Activated CD8-positive, alpha-beta memory T cell treated with anti-CD3 and anti-CD28 coated beads, Interleukin-2, amount 50 U/mL, for 24 hours (primary cell): Measurements from ENCODE around the gene IMPG1.

Experiments used
- DNase-seq: peaks from one replicate; pipeline ENCODE4 v3.0.0-alpha.2; 2020; ENCODE audit errors: extremely low read depth

IMPG1 gene, protein sequence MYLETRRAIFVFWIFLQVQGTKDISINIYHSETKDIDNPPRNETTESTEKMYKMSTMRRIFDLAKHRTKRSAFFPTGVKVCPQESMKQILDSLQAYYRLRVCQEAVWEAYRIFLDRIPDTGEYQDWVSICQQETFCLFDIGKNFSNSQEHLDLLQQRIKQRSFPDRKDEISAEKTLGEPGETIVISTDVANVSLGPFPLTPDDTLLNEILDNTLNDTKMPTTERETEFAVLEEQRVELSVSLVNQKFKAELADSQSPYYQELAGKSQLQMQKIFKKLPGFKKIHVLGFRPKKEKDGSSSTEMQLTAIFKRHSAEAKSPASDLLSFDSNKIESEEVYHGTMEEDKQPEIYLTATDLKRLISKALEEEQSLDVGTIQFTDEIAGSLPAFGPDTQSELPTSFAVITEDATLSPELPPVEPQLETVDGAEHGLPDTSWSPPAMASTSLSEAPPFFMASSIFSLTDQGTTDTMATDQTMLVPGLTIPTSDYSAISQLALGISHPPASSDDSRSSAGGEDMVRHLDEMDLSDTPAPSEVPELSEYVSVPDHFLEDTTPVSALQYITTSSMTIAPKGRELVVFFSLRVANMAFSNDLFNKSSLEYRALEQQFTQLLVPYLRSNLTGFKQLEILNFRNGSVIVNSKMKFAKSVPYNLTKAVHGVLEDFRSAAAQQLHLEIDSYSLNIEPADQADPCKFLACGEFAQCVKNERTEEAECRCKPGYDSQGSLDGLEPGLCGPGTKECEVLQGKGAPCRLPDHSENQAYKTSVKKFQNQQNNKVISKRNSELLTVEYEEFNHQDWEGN

DNA sequence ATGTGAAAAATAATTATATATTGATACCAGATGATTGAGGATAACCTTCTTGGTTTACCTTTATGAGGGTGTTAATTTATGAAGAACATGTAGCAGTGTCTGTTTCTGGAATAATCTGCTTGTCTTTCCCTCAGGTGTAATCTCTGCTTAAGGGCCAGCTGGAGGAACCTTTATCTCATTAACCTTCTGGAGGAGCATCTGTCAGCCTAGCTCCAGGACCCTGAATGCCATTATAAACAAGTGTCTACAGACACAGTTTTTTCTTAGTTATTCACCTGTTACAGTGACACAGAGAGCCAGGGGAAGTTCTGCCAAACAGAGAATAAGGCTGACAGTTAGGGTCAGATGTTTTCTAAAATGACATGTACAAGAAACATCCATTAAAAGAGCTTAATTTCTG lies at the start of gene IMPG1:
Gene IMPG1, minus strand, starts transcription at position 101 of the 400 bp plus-strand sequence. CDS start 174 bp downstream, outside the sequence.
- DNase-seq = no peak

DNA sequence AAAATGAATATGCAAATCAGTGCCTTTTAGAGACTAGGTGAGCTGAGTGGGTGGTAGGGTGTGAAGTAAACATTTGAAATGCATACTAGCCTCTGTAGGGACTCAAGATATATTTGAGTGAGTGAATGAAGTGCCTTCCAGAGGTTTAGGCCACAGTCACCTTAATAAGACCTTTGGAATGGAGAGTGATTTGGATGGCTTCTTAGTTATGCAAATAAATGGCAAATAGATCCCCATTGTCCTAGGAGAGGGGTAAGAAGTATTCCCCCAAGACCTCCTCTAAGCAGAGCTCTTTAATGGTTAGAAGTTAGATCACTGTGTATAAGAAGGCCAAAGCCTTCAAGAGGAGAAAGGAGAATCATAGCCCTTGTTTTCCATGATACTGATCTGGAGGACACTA lies 47.8 kb upstream of the IMPG1 start:
- DNase-seq = no peak

DNA sequence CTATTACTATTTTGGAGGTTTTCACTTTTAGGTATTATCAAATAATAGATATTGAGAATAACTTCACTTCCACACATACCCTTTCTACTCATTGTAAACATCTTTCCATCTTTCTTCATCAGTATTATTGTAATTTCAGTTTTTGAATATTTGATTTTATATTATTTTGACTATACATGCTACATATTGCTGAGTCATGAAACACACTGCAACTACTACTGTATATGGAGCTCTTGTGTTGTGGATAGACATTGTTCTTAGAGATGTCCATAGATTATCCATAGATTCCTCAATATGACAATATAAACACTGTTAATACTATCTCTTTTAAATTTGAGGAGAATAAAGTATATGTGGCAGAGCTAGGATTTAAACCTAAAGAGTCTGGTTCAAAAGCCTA lies 819 bp upstream of the IMPG1 start:
- DNase-seq = no peak

DNA sequence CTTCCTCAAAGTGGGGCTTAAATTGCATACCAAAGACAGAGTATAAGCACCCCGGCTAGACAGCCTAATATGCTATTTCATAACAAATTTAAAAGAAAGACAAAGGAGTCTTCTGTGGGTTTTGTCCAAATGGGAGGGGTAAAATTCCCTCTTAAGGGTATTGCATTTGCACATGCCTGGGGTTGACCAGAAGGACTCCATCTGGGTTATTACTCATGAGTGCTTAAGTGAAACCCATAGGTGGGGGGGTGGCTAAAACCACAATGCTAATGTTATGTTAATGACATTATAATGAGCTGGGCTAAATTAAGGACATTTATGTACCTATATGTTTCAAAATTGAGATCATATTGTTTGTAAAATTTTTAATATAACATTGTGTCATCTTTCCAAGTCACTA lies 15.0 kb downstream of the IMPG1 start:
- DNase-seq = no peak

DNA sequence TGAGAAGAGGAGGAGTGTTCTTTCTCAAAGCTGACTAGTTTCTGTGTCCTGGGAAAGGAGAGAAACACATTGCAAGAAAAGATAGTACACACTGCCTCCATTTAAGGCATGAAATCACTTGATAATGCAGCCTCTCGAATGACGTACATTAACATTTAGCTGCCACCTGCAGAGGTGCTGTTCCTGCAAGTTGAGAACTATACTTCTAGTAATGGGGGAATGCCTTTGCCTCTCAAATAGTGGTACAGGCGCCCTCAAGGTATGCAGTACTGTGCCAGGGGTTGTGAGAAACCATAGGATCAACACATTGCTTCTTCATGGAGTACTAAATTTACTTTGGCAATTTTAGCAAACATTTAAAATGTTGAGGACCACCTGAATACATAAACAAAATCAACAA lies 20.1 kb downstream of the IMPG1 start:
- no peak for DNase-seq

DNA sequence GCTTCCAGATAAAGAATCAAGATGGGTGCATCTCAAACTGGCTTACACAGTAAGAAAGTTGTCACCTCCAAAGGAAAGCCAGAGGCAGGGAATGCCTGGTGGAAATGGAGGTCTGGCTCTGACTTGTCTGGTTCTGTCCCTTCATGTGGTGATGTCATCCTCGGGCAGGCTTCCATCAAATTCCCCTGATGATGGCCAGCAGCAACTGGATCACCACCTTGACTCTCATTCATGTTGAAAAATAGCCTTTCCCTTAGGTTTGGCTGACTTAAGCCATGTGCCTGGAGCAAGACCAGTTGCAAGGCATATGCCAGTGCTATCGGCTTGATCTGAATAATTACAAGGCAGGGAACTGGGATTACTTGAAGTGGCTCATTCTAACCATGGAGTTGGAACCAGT lies 28.8 kb downstream of the IMPG1 start:
- DNase-seq = no peak

DNA sequence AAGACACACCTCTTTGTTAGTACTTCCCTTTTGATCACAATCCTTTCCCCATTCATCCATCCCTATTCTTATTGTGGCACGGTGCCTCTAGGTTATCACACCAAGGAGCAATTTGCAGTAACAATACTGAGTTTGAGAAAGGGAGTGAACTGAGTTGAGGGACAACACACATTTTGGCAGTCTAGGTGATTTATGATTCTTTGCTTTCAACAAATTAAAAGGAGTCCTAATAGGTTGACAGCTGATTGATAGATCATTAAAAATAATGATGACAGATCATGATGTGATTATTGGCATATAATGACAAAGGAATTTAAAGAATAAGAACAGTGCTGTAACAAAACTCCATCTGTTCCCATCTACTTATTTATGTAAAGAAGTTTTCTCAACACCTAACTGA lies 36.7 kb downstream of the IMPG1 start:
- no peak for DNase-seq

DNA sequence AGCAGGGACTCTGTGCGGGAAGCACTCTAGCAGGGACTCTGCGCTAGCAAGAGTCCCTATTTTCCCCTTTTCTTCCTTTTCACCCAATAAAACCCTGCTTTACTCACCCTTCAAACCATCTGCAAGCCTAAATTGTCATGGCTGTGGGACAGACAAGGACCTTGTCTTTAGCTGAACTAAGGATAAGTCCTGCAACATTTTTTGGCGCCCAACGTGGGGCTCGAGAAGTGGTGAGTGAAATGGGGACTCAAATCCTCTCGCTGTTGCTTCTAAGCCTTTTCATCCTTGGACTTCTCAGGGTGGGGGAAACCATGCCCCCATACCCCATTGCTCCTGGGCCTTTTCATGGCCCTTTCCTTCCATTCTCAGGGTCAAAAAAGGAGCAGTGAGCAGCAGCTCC lies 46.4 kb downstream of the IMPG1 start:
- no peak for DNase-seq

DNA sequence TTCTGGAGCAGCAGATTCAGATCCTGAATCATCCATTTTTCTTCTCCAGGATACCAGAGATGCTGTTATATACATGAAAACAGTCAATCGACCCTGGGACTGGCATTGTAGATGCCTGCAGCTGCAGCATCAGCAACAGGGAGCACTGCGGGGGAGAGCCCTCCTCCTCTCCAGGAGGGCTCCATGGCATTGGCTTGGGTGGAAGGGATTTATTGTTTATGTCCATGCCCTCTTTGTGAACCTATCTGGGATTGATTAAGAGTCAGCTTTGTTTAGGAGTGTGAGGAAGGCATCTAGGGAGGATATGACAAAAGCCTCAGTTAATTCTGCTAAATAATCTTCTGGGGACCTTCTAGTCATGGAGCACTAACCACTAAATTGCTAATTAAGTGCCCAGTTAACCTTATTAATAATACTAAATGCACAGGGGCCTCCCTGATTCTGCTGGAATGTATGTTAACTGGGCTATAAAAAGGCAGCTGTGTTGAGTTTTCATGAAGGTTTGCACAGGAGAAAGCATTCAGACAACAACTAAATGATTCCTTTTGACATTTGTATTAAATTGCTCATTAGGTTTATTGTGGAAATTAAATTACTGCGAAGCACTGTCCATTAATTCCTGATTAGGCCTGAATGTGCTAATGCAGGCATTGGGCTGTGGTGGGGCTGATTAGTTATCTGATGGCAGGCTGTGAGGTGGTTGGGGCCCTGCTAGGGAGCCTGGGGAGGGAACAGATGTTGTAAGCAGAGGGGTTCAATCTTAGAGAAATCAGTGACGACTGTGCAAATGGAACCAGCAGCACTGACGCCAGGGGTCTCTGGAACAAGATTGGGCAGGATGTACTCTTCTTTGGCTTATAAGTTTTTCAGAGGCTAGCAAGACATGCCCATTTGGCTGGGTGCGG lies 57.6 kb downstream of the IMPG1 start:
- no peak for DNase-seq

DNA sequence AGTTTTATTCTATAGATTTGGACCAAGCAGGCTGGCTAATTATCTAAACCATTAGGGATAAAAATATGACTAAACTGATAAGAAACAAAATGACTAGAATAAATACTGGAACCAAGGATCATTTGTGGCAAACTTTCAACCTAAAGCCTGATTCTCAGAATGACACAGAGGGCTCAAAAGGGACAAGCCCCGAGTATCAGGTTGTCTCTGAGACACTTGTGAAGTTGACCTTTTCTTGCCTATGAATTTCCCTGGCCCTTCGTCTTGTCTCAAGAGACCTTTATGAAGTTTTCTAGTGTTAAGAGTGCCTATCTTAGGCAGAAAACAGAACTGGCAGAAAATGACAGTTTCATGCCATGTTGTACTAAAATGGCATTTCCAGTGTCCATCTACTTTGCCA lies 68.3 kb downstream of the IMPG1 start:
- DNase-seq = no peak

DNA sequence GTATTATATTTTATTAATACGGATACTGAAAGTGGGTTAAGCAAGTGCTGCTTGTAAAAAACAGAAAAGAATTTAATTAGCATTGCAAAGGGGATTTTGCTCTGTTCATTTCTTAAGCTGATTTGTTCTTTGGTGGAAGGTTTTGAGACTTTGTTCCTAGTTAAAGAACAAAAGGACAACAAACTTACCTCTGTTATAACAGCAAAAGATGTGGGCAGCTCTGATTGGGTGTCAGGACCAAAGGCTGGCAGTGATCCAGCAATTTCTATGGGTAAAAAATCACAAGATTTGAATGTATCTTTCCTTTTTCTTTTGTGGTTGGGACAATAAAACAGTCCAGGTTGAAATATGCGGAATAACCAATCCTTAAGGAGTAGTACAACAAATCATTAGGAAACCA lies 68.8 kb downstream of the IMPG1 start:
- no peak for DNase-seq

DNA sequence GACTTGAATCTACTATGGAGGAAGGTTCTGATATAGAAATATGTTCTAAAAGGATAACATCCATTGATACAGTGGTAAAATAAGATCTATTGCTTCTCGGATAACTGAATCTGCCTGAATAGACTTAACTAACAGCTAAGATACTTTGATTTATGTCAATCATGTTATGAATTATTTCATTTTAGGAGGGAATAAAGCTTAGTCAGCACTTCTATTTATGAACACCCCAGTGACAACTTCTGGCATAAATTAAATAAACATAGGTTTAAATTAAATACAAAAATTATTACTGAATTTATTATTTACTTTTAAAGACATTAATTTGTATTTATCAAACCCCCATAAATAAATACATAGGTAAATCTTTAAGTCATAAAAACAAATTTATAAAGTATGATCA lies 69.3 kb downstream of the IMPG1 start:
- DNase-seq = no peak

DNA sequence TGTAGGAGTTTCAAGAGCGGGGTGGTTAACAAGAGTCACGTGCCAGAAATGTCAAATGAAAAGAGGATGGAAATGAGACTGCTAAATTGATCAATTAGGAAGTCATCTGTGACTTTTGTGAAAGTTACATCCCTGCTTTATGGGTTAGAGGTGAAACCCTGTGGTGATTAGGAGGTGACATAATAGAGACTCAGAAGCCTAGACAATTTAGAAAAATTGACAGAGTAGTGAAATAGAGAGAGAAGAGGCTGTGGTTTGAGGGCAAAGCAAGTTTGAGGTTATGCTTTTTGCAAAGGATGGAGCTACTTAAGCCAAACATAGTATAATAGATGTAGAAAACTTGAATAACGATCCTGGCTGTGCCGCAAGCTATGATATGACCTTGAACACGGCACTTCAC lies 71.8 kb downstream of the IMPG1 start:
- no peak for DNase-seq

DNA sequence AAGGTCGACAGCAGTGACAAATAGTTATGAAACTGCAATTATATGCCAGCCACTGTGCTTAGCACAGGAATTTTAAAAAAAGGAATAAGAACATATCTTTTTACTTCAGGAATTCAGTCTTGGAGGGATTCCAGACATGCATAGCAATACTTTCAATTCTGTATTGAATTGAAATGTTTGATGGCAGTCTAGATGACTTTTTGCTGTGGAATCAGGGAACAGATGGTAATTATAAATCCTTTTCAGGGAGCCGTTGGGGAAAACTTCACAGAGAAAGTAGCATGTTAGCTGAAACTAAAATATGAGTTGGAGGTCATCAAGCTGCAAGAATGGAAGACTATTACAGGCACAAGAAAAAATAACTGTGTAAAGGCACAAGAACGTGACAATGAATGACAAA lies 74.8 kb downstream of the IMPG1 start:
- no peak for DNase-seq

DNA sequence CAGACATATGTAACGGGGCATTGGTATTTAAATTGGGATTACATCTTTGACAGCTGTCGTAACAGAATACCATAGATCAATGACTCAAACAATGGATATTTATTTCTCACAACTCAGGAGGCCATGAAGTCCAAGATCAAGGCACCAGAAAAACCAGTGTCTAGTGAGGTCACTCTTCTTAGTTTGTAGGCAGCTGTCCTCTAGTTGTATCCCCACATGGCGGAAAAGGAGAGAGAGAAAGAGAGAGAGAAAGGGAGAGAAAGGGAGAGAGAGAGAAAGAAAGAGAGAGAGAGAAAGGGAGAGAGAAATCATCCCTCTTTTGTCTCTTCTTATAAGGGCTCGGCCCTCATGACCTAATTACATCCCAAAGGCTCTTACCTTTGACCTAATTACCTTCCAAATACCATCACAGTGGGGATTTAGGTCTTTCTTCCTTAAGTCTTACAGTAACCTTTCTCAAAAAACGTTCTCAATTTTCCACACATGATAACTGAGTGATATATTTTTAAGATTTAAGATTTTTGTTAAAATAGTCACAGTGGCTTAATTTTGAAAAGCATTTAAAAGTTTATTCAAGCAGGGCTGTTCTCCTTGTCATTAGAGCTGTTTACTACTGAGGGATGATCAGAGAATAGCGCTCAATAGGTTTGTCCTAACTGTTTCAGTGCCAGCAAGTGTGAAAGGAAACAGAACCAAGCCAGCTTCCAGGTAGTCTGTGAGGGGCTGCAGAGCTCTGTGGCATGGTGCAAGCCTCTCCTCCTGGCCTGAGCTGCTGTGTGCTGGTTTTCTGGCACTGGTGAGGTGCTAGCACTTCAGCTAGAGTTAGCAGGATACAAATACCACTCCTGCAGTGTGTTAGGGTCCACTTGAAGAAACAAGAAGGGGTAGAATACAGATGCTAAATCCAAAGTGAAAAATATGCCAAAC lies 79.0 kb downstream of the IMPG1 start:
- DNase-seq = no peak

DNA sequence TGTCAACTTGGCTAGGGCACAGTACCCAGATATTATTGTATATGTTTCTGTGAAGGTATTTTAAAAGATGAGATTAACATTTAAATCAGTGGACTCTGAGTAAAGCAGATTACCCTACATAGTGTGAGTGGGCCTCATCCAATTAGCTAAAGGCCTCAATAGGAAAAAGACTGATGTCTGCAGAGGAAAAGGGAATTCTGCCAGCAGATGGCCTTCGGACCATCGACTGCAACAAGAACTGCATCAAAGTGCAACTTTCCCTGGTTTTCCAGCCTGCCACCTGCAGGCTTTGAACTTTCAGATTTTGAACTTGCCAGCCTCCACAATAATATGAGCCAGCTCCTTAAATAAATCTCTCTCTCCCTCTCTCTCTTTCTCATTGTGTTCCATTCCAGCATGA lies 80.5 kb downstream of the IMPG1 start:
- DNase-seq = no peak

DNA sequence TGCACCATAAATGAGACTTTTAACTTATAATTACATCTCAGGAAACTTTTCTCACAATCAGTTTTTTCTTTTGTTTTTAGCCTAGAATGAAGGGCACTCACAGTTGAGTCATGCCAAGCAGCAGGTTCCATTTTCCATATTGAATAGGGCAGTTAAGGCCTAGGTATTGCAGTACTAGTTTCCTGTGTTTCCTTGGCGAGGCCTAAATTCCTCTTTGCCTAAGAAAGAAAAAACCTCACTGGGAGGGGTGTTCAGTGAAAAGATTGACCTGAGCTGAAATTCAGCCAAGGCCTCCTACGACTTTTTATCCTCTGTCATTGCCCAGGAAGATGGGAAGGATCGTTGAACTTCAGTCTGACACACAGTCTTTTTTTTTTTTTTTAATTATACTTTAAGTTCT lies 85.5 kb downstream of the IMPG1 start:
- no peak for DNase-seq

DNA sequence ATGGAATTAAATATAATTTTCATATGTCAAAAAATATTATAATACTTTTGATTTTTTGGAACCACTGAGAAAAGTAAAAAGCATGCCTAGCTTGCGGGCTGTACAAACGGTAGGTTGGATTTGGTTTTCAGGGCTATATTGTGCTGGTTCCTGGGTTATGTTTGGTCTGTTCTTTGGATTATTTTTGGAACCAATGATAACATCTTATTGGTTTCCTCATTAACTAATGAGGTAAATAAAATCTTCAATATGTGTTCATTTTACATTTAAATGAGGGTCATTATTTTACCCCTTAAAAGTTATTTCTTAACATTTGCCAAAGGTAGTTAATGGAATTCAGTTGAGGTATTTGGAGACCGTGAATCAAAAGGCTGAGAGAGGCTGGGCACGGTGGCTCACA lies 96.6 kb downstream of the IMPG1 start:
- DNase-seq = no peak

DNA sequence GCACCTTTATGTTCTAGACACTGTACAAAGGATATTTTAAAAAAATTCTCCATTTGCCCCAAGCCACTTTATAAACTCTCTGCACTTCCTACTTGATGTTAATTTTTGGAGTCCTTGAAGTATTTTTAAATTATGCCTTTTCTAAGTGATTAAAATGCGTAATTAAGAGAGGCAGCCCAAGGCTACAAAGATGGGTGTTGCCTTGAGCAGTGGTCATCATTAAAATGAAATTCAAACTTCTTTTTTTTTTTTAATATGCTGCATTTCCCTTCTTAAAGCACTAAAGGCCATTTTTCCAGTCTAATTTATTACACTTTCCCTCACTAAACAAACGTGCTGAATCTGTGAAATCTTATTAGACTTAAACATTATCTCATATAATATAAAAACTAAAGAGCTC lies 102.4 kb downstream of the IMPG1 start:
- no peak for DNase-seq

DNA sequence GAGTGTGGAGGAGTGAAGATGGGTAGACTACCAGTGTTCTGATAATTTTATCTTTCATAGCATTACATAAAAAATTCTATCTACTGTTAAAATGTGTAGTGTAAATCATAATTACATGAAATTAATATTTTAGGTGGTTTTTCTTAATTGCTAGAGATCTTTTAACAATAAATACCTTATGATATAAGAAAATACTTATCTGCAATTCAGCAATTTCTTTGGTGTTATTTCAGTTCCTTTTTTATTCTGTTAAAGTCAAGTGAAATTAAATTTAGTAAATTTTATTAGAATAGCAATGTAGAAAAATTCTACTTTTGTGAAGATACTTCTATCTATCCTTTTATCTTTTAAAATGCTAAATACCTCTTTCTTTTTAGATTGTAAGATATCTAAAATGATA lies 104.3 kb downstream of the IMPG1 start:
- no peak for DNase-seq

DNA sequence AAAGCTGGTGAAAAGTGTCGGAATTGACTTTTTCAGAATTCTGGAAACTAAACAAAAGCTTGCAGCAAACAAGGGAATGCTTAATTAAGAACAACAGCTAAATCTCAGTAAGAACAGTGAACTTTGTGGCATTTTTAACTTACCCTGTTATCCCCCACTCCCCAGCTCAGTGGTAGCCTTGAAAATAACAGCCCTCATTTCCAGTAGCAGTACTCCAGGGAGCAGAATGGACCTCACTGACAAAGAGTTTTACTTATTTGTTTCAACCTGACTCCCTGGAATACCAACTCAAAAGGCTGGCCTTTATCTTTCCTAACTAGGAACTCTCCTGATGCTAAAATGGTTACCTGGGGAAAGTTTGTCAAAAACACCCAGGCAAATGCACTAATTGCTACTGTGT lies 108.9 kb downstream of the IMPG1 start:
- DNase-seq = no peak
